Upper lobe of right lung (tissue), 1 donor: Measurements from ENCODE around the gene EVI5. TPM values are rescaled to one million over a fixed set of nuclear protein-coding genes. Genes with fewer than 3 reads are reported as not detected.
A peak's percentile ranks its signal among the peaks of the same experiment; 100 is the strongest.
"Not testable (repeated sequence)": the region's sequence is repeated elsewhere in the genome, so short reads cannot be mapped to it uniquely, and the experiment has no call there.

Experiments
- ATAC-seq: fragments of 200-7000 bp; cut with Tn5 transposase; one replicate; pipeline ENCODE4 v1.9.1; 2020; ENCODE audit warnings: mild to moderate bottlenecking, moderate library complexity
- DNase-seq: peaks from one replicate; pipeline ENCODE4 v3.0.0-alpha.2; 2020
- H3K27ac ChIP-seq: fragments of 200-600 bp; one replicate; pipeline ENCODE4 v1.8.0; 2022
- H3K27me3 ChIP-seq: fragments of 200-600 bp; one replicate; pipeline ENCODE4 v1.8.0; 2022; ENCODE audit warnings: mild to moderate bottlenecking
- H3K36me3 ChIP-seq: fragments of 200-600 bp; one replicate; pipeline ENCODE4 v1.8.0; 2022
- H3K4me1 ChIP-seq: fragments of 200-600 bp; one replicate; pipeline ENCODE4 v1.8.0; 2022
- H3K4me3 ChIP-seq: fragments of 200-600 bp; one replicate; pipeline ENCODE4 v1.8.0; 2022; ENCODE audit warnings: mild to moderate bottlenecking
- H3K9me3 ChIP-seq: fragments of 200-600 bp; one replicate; pipeline ENCODE4 v1.8.0; 2022
- CTCF ChIP-seq: fragments of 200-600 bp; IDR thresholded peaks from one replicate; pipeline ENCODE4 v1.8.0; 2022; ENCODE audit warnings: antibody characterized with exemption
- intact Hi-C: fragments of 100-400 bp; cut with DNase I; formaldehyde crosslinking; loops from one replicate; pipeline ENCODE4 v1.11.0; 2022
- total RNA-seq: library from RNA; stranded (reverse); fragmentation: NEBNext Ultra II Directional; extraction: Animal tissue kit (Norgen Biotek cat#: 25700); gene quantifications from one replicate; pipeline ENCODE4 v1.2.1, GENCODE V29; 2021
- donor health status: DM: no; HTN: yes; CAD: no; lungs with severe emphysema.

Gene EVI5
- total RNA-seq, 1 donor from 2014 or later: 43.7 TPM

DNA sequence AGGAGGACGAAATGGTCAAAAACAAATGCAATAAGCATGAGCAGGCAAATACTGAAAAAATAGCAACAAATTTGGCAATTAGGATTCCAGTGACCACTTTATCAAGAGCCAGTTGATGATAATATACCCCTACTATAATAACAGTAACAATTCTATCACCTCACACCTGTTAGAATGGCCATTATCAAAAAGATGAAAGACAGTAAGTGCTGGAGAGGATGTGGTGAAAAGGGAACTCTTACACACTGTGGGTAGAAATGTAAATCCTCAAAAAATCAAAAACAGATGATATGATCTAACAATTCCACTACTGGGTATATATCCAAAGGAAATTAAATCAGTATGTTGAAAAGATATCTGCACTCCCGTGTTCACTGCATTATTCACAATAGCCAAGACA is 183.9 kb downstream of the EVI5 start:
- Histone ChIP-seq H3K4me1 (no peaks in the 10 kb centered on the region), H3K36me3 (peaks cover 12% of the 10 kb centered on the region), H3K9me3 (no peaks in the 10 kb centered on the region), H3K27ac (no peak overlapping the region), H3K4me3 (no peak overlapping the region), H3K27me3 (no peaks in the 10 kb centered on the region)
- no peak for TF ChIP-seq CTCF
- DNase-seq (no peak), ATAC-seq (no peak)
- intact Hi-C loops: no loop called here

- ATAC-seq (no peak), DNase-seq (no peak)
- Histone ChIP-seq H3K36me3 (no peaks in the 10 kb centered on the region), H3K27me3 (no peaks in the 10 kb centered on the region), H3K4me1 (no peaks in the 10 kb centered on the region), H3K27ac (no peak overlapping the region), H3K9me3 (no peaks in the 10 kb centered on the region), H3K4me3 (no peak overlapping the region)
- peak; percentile 38 for TF ChIP-seq CTCF
- intact Hi-C loops: no loop called here
Observed at GRCh38 chr1:92599184-92599583, 185.7 kb downstream of the EVI5 start.

GRCh38 chr1:92589361-92589760 is 195.5 kb downstream of the EVI5 start:
- intact Hi-C loops, H3K36me3 ChIP-seq, H3K4me1 ChIP-seq, H3K4me3 ChIP-seq, DNase-seq, H3K27ac ChIP-seq, ATAC-seq, H3K9me3 ChIP-seq, H3K27me3 ChIP-seq: not testable (repeated sequence)

GRCh38 chr1:92587445-92587844 is 197.5 kb downstream of the EVI5 start:
- no peaks in the 10 kb centered on the region for H3K4me1 ChIP-seq
- ATAC-seq: no peak
- H3K4me3 ChIP-seq: no peak overlapping the region
- intact Hi-C loops: no loop called here
- no peak overlapping the region for H3K27ac ChIP-seq
- H3K9me3 ChIP-seq: no peaks in the 10 kb centered on the region
- no peaks in the 10 kb centered on the region for H3K27me3 ChIP-seq
- H3K36me3 ChIP-seq: no peaks in the 10 kb centered on the region
- no peak for TF ChIP-seq CTCF
- DNase-seq: no peak

DNA sequence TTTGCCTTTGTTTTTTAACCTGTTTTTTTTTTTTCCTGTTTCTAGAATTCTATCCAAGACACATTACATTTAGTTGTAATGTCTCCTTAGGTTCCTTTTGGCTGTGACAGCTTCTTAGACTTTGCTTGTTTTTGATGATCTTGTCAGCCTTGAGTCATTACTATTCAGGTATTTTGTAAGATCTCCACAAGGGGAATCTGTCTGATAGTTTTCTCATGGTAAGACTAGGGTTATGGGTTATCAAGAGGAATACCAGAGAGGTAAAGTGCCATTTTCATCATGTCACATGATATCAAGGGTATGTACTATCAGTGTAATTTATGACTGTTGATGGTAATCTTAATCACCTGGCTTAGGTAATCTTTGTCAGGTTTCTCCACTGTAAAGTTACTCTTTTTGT is 199.1 kb downstream of the EVI5 start:
- Histone ChIP-seq H3K27me3 (no peaks in the 10 kb centered on the region), H3K36me3 (no peaks in the 10 kb centered on the region), H3K9me3 (no peaks in the 10 kb centered on the region), H3K4me1 (no peaks in the 10 kb centered on the region), H3K4me3 (no peak overlapping the region), H3K27ac (no peak overlapping the region)
- TF ChIP-seq CTCF: no peak
- DNase-seq: no peak
- ATAC-seq: no peak
- intact Hi-C loops: no loop called here

DNA sequence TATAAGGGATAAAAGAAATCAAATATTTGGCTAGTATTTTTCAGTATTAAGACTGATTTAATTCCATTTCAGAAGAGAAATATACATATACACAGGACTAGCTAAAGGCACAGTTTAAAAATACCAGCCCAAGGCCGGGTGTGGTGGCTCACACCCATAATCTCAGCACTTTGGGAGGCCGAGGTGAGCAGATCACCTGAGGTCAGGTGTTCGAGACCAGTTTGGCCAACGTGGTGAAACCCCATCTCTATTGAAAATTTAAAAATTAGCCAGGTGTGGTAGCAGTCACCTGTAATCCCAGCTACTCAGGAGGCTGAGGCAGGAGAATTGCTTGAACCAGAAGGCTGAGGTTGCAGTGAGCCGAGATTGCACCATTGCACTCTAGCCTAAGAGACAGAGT is 200.1 kb downstream of the EVI5 start:
- H3K9me3 ChIP-seq, intact Hi-C loops, H3K4me1 ChIP-seq, H3K4me3 ChIP-seq, DNase-seq, H3K36me3 ChIP-seq, H3K27ac ChIP-seq, ATAC-seq, H3K27me3 ChIP-seq: not testable (repeated sequence)
